ENCODE data around the gene OSGEP.

The OSGEP gene

DNA sequence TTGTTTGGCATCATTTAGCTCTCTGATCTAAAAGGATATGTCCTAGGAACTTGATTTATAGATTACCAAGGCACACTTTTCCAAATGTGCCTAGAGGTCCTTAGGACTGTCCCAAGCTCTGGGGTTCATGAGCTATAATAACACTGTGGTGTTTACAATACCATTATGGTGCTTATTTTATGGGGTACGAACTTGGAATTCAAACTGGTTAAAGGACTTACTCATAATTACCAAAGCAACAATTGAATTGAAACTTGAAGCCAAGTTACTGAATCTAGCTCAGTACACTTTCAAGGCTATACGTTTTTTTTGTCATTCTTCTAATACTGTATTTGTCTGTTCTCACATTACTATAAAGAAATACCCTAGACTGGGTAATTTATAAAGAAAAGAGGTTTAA lies 31.7 kb downstream of the OSGEP start:
- no peak for DNase-seq (ENCODE audit: extremely low read depth, low read depth)
- no peak overlapping the region for H3K4me3 ChIP-seq (replicated peaks; ENCODE audit: low read depth, low read length)
- TF ChIP-seq, protein P1, sequence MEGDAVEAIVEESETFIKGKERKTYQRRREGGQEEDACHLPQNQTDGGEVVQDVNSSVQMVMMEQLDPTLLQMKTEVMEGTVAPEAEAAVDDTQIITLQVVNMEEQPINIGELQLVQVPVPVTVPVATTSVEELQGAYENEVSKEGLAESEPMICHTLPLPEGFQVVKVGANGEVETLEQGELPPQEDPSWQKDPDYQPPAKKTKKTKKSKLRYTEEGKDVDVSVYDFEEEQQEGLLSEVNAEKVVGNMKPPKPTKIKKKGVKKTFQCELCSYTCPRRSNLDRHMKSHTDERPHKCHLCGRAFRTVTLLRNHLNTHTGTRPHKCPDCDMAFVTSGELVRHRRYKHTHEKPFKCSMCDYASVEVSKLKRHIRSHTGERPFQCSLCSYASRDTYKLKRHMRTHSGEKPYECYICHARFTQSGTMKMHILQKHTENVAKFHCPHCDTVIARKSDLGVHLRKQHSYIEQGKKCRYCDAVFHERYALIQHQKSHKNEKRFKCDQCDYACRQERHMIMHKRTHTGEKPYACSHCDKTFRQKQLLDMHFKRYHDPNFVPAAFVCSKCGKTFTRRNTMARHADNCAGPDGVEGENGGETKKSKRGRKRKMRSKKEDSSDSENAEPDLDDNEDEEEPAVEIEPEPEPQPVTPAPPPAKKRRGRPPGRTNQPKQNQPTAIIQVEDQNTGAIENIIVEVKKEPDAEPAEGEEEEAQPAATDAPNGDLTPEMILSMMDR (IDR thresholded peaks at IDR 0.05; ENCODE audit: low read depth, low read length, missing control alignments), result no peak

DNA sequence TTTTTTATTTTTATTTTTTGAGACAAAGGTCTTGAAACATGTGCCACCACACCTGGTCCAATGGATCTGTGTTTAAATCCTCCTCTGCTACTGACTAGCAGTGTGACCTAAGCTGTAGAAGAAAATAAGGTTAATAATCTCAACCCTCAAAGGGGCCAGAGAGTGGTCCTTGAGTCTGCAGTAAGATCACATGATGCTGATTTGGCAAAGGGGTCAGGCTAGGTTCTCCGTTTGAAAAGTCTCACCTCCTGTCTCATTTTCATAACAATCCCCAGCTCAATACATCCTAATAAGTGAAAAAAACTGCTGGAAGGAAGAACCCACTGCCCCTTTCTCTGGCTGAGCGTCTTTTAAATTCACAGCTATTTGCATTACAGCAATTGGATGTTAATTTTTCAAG lies 33.3 kb downstream of the OSGEP start:
- H3K4me3 ChIP-seq (replicated peaks; ENCODE audit: low read depth, low read length), result no peak overlapping the region
- TF ChIP-seq, protein P1 (IDR thresholded peaks at IDR 0.05; ENCODE audit: low read depth, low read length, missing control alignments), result no peak
- DNase-seq (ENCODE audit: extremely low read depth, low read depth), result no peak

GRCh38 chr14:20419419-20419818 lies 35.2 kb downstream of the OSGEP start:
- TF ChIP-seq, protein P1 (IDR thresholded peaks at IDR 0.05; ENCODE audit: low read depth, low read length, missing control alignments), result no peak
- no peak overlapping the region for H3K4me3 ChIP-seq (replicated peaks; ENCODE audit: low read depth, low read length)
- no peak for DNase-seq (ENCODE audit: extremely low read depth, low read depth)

GRCh38 chr14:20418501-20418909 lies 36.1 kb downstream of the OSGEP start:
- DNase-seq (ENCODE audit: extremely low read depth, low read depth), result no peak
- TF ChIP-seq, protein P1 (IDR thresholded peaks at IDR 0.05; ENCODE audit: low read depth, low read length, missing control alignments), result no peak
- no peak overlapping the region for H3K4me3 ChIP-seq (replicated peaks; ENCODE audit: low read depth, low read length)

GRCh38 chr14:20417250-20418186 lies 37.1 kb downstream of the OSGEP start:
- TF ChIP-seq, protein P1 (IDR thresholded peaks at IDR 0.05; ENCODE audit: low read depth, low read length, missing control alignments), result no peak
- no peak overlapping the region for H3K4me3 ChIP-seq (replicated peaks; ENCODE audit: low read depth, low read length)
- no peak for DNase-seq (ENCODE audit: extremely low read depth, low read depth)

GRCh38 chr14:20416223-20416622 lies 38.4 kb downstream of the OSGEP start:
- no peak for DNase-seq (ENCODE audit: extremely low read depth, low read depth)
- no peak overlapping the region for H3K4me3 ChIP-seq (replicated peaks; ENCODE audit: low read depth, low read length)
- TF ChIP-seq, protein P1 (IDR thresholded peaks at IDR 0.05; ENCODE audit: low read depth, low read length, missing control alignments), result no peak

Measured in HFF-Myc (cell line).